GM23248 (cell line): ENCODE results near the gene IFNA1. TPM values are rescaled to one million over a fixed set of nuclear protein-coding genes. Genes with fewer than 3 reads are reported as not detected.

Experiments
- DNase-seq: peaks from one replicate; pipeline ENCODE4 v3.0.0-alpha.2; 2015
- H2AFZ ChIP-seq: fragments of 200-600 bp; sonication (generic); 2 replicates; pipeline ENCODE4 v1.6.1; 2016; ENCODE audit warnings: antibody characterized with exemption
- H3F3A ChIP-seq: fragments of 200-600 bp; sonication (generic); 2 replicates; pipeline ENCODE4 v1.6.1; 2016; ENCODE audit warnings: mild to moderate bottlenecking, antibody characterized with exemption, mixed run types; ENCODE audit not compliant: insufficient read depth
- H3K27ac ChIP-seq: fragments of 200-600 bp; sonication (generic); 2 replicates; pipeline ENCODE4 v1.5.1; 2016; ENCODE audit warnings: mild to moderate bottlenecking
- H3K27me3 ChIP-seq: fragments of 200-600 bp; sonication (generic); replicated peaks from 2 replicates; pipeline ENCODE4 v1.6.1; 2016; ENCODE audit warnings: mild to moderate bottlenecking; ENCODE audit not compliant: insufficient read depth
- H3K36me3 ChIP-seq: fragments of 200-600 bp; sonication (generic); 2 replicates; pipeline ENCODE4 v1.6.1; 2016; ENCODE audit warnings: low read depth, mild to moderate bottlenecking
- H3K4me1 ChIP-seq: fragments of 200-600 bp; sonication (generic); 2 replicates; pipeline ENCODE4 v1.6.1; 2016; ENCODE audit warnings: mild to moderate bottlenecking; ENCODE audit not compliant: insufficient read depth
- H3K4me2 ChIP-seq: fragments of 200-600 bp; sonication (generic); one replicate; pipeline ENCODE4 v1.6.1; 2016; ENCODE audit warnings: mild to moderate bottlenecking; ENCODE audit not compliant: unreplicated experiment
- H3K4me3 ChIP-seq: fragments of 200-600 bp; sonication (generic); 2 replicates; pipeline ENCODE4 v1.5.1; 2016; ENCODE audit warnings: mild to moderate bottlenecking
- H3K79me2 ChIP-seq: fragments of 200-600 bp; sonication (generic); 2 replicates; pipeline ENCODE4 v1.6.1; 2016; ENCODE audit warnings: mild to moderate bottlenecking; ENCODE audit not compliant: insufficient read depth
- H3K9ac ChIP-seq: fragments of 200-600 bp; sonication (generic); 2 replicates; pipeline ENCODE4 v1.6.1; 2016; ENCODE audit warnings: mild to moderate bottlenecking
- H3K9me2 ChIP-seq: fragments of 200-600 bp; sonication (generic); 2 replicates; pipeline ENCODE4 v1.6.1; 2016; ENCODE audit warnings: mixed run types, mild to moderate bottlenecking, moderate library complexity; ENCODE audit not compliant: insufficient read depth
- H3K9me3 ChIP-seq: fragments of 200-600 bp; sonication (generic); one replicate; pipeline ENCODE4 v1.6.1; 2017; ENCODE audit warnings: low read depth
- H4K20me1 ChIP-seq: fragments of 200-600 bp; sonication (generic); 2 replicates; pipeline ENCODE4 v1.6.0; 2016; ENCODE audit not compliant: insufficient read depth
- EZH2 ChIP-seq: fragments of 200-600 bp; sonication (generic); IDR thresholded peaks from 2 replicates; pipeline ENCODE4 v1.6.1; 2018; ENCODE audit warnings: antibody characterized with exemption, mild to moderate bottlenecking; ENCODE audit not compliant: insufficient read depth, poor library complexity, severe bottlenecking
- EZH2phosphoT487 ChIP-seq: fragments of 200-600 bp; sonication (generic); IDR thresholded peaks from 2 replicates; pipeline ENCODE4 v1.6.1; 2018; ENCODE audit warnings: antibody characterized with exemption, moderate library complexity, mild to moderate bottlenecking, low read depth; ENCODE audit not compliant: insufficient read depth
- WGBS, 2 experiments: methylation state at CpG; one replicate each; pipeline ENCODE4 v1.1.6; 2015 to 2017; ENCODE audit warnings: low lambda C conversion rate in 2 of 2, low coverage in 1 of 2; ENCODE audit errors: missing lambda C conversion rate in 2 of 2; 5-methylcytosine and 5-hydroxymethylcytosine counted together
- in situ Hi-C: fragments of 300-500 bp; cut with MboI; formaldehyde crosslinking; loops from 2 replicates; pipeline ENCODE4 v1.15.0; 2020
- polyA plus RNA-seq: library from polyadenylated mRNA; unstranded; fragments of >200 nt; fragmentation: Nextera tagmentation; extraction: Ambion mirVana; gene quantifications from 2 replicates; pipeline ENCODE4 v1.2.1, GENCODE V29; 2016
- total RNA-seq: library from RNA; depleted of rRNA; stranded (reverse); fragments of >200 nt; shearing (Covaris generic); gene quantifications from 2 replicates; pipeline ENCODE4 v1.2.3, GENCODE V29; 2014

IFNA1 gene
- total and polyA plus RNA-seq, 2 experiments from 2014 or later, result 1.6 TPM; not detected in 1

GRCh38 chr9:21450733-21451394 lies 10.6 kb downstream of the IFNA1 start:
- H3K9me3 ChIP-seq, result no peaks in the 10 kb centered on the region
- in situ Hi-C loops, result no loop called here
- no peak overlapping the region for H3K4me3 ChIP-seq
- peaks cover 92% of the 10 kb centered on the region for H3F3A ChIP-seq
- H3K9me2 ChIP-seq, result no peaks in the 10 kb centered on the region
- TF ChIP-seq EZH2 (no peak), EZH2phosphoT487 (no peak)
- no peaks in the 10 kb centered on the region for H3K27me3 ChIP-seq
- no peaks in the 10 kb centered on the region for H4K20me1 ChIP-seq
- DNase-seq, result peak; percentile 52
- H3K4me1 ChIP-seq, result peaks cover 47% of the 10 kb centered on the region
- peaks cover 14% of the 10 kb centered on the region for H3K36me3 ChIP-seq
- peak overlapping the region; percentile 18 for H3K27ac ChIP-seq
- no peak overlapping the region for H3K4me2 ChIP-seq
- H3K9ac ChIP-seq, result no peak overlapping the region
- H2AFZ ChIP-seq, result no peak overlapping the region
- H3K79me2 ChIP-seq, result no peaks in the 10 kb centered on the region; the same call in 1 of the 2 replicates
- 88 to 89% methylated on average over 4 of the region's 4 CpGs for WGBS, 2 experiments

DNA sequence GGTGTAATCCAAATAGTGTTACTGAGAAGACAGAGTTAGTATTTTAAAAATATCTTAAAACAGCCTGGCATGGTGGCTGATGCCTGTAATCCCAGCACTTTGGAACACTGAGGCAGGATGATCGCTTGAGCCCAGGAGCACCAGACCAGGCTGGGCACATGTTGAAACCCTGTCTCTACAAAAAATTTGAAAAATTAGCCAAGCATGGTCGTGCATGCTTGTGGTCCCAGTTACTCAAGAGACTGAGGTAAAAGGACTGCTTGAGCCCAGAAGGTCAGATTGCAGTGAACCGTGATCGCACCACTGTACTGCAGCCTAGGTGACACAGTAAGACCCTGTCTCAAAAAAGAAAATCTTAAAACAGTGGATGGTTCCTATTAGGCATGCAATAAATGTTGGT lies 12.4 kb downstream of the IFNA1 start:
- Histone ChIP-seq H3K27me3 (no peaks in the 10 kb centered on the region), H4K20me1 (no peaks in the 10 kb centered on the region), H2AFZ (no peak overlapping the region), H3K36me3 (peaks cover 14% of the 10 kb centered on the region), H3K9me3 (no peaks in the 10 kb centered on the region), H3F3A (peaks cover 91% of the 10 kb centered on the region), H3K27ac (no peak overlapping the region), H3K9me2 (no peaks in the 10 kb centered on the region), H3K79me2 (no peaks in the 10 kb centered on the region; the same call in 1 of the 2 replicates), H3K4me1 (peaks cover 44% of the 10 kb centered on the region), H3K4me3 (no peak overlapping the region), H3K9ac (no peak overlapping the region), H3K4me2 (no peak overlapping the region)
- TF ChIP-seq EZH2 (no peak), EZH2phosphoT487 (no peak)
- 75 to 78% methylated on average over 4 of the region's 4 CpGs for WGBS, 2 experiments
- in situ Hi-C loops, result no loop called here
- no peak for DNase-seq

DNA sequence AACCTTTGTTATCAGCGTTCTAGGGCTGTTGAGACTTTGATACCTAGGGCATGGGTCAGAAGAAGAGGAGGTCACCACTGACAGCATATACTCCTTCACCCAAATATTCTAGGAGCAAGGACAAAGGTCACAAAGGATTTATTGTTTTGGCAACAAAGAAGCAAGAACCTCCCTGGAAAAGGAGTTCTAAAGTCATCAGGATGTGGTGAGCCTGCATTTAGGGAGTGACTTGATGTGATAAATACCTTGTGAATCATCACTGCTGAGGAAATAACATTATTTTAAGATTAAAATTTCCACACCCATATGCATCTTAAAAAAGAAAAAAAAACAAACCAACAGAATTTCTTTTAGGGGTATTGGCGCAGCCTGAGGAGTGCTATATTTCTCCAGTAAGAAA lies 13.9 kb downstream of the IFNA1 start:
- WGBS, 2 experiments, result 91 to 94% methylated on average over 2 of the region's 2 CpGs
- Histone ChIP-seq H3K36me3 (peaks cover 14% of the 10 kb centered on the region), H3K27ac (peak overlapping the region; percentile 55), H3F3A (peaks cover 81% of the 10 kb centered on the region), H3K4me2 (peak overlapping the region; percentile 51), H3K79me2 (no peaks in the 10 kb centered on the region; the same call in 1 of the 2 replicates), H3K4me3 (no peak overlapping the region), H4K20me1 (no peaks in the 10 kb centered on the region), H3K9me2 (no peaks in the 10 kb centered on the region), H3K9me3 (no peaks in the 10 kb centered on the region), H3K9ac (0 out of 2 replicates have a peak overlapping the region, but pooled peaks have one; percentile 7), H3K27me3 (no peaks in the 10 kb centered on the region), H3K4me1 (peaks cover 44% of the 10 kb centered on the region), H2AFZ (no peak overlapping the region)
- in situ Hi-C loops, result no loop called here
- DNase-seq, result peak; percentile 78
- TF ChIP-seq EZH2 (no peak), EZH2phosphoT487 (no peak)

DNA sequence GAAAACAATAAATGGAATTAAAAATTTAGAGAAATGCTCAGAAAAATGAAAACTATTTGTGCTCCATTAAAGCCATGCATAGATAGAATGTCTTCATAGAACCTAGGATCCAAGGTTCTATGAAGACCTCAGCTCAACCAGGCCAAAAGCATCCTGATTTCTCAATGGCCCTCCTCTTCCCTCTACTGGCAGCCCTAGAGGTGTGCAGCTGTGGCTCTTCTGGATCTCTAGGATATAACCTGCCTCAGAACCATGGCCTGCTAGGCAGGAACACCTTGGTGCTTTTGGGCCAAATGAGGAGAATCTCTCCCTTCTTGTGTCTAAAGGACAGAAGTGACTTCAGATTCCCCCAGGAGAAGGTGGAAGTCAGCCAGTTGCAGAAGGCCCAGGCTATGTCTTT lies 15.1 kb downstream of the IFNA1 start:
- Histone ChIP-seq H3K4me3 (no peak overlapping the region), H3K4me2 (no peak overlapping the region), H3F3A (peaks cover 83% of the 10 kb centered on the region), H3K27me3 (no peaks in the 10 kb centered on the region), H3K9me2 (no peaks in the 10 kb centered on the region), H2AFZ (no peak overlapping the region), H3K36me3 (peaks cover 14% of the 10 kb centered on the region), H3K27ac (no peak overlapping the region), H3K79me2 (no peaks in the 10 kb centered on the region; the same call in 1 of the 2 replicates), H4K20me1 (no peaks in the 10 kb centered on the region), H3K9me3 (no peaks in the 10 kb centered on the region), H3K9ac (no peak overlapping the region), H3K4me1 (peaks cover 43% of the 10 kb centered on the region)
- in situ Hi-C loops, result no loop called here
- DNase-seq, result peak; percentile 65
- TF ChIP-seq EZH2, result no peak
- TF ChIP-seq EZH2phosphoT487, result no peak
